ENCODE measurements around the gene C17orf67. TPM values are rescaled to one million over a fixed set of nuclear protein-coding genes. Genes with fewer than 3 reads are reported as not detected.

C17orf67 gene
- total and polyA plus RNA-seq, 10 donors = 2.0 to 10.4 (median 4.4) TPM

DNA sequence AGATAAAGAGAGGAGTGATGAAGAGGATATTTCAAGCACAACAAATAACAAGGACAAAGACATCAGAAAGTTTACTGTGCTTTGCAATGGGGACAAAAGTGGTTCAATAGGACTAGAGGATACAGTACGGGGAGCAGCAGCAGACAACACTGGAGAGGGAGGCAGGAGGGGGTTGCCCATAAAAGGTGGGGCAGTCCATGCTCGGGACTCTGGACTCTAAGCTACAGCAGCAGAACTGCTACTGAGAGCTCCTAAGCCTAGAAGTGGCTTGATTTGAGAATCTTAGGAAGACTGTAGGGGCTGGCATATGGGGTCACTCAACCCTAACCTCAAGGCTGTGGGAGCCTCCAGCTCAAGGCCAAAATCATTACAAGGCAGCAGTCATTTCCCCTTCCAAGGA is 62.2 kb downstream of the C17orf67 start:
- TF ChIP-seq POLR2A (IDR thresholded peaks at IDR 0.05) = no peak
- TF ChIP-seq, protein P1, sequence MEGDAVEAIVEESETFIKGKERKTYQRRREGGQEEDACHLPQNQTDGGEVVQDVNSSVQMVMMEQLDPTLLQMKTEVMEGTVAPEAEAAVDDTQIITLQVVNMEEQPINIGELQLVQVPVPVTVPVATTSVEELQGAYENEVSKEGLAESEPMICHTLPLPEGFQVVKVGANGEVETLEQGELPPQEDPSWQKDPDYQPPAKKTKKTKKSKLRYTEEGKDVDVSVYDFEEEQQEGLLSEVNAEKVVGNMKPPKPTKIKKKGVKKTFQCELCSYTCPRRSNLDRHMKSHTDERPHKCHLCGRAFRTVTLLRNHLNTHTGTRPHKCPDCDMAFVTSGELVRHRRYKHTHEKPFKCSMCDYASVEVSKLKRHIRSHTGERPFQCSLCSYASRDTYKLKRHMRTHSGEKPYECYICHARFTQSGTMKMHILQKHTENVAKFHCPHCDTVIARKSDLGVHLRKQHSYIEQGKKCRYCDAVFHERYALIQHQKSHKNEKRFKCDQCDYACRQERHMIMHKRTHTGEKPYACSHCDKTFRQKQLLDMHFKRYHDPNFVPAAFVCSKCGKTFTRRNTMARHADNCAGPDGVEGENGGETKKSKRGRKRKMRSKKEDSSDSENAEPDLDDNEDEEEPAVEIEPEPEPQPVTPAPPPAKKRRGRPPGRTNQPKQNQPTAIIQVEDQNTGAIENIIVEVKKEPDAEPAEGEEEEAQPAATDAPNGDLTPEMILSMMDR (IDR thresholded peaks at IDR 0.05 in 8 of 11, conservative IDR thresholded peaks at IDR 0.05 in 3 of 11) = no peak
- TF ChIP-seq POLR2AphosphoS5 (IDR thresholded peaks at IDR 0.05) = no peak
- intact Hi-C loops (cut with DNase I; ENCODE audit: low total_unique reads) = no loop called here
- DNase-seq = no peak
- Histone ChIP-seq H3K27ac (no peak overlapping the region), H3K4me3 (no peak overlapping the region), H3K9me3 (no peaks in the 10 kb centered on the region), H3K36me3 (no peaks in the 10 kb centered on the region), H3K4me1 (no peaks in the 10 kb centered on the region), H3K27me3 (replicated peaks in 1 of 7) (no peaks in the 10 kb centered on the region)
- 80 to 89% (median 83%) methylated on average over 2 of the region's 2 CpGs for WGBS, 5 donors

DNA sequence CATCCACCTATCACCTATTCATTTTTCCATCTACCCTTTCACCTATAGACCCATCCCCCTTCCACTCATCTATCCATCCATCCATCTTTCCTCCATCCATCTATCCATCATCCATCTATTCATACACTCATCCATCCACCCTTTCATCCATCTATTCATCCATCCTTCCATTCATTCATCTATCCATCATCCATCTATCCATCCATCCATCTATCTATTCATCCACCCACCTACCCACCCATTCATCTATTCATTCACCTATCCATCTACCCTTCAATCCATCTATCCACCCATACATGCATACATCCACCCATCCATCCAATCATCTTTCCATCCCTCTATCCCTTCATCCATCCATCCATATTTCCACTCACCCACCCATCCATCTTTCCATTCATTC is 63.3 kb downstream of the C17orf67 start:
- no peaks in the 10 kb centered on the region for H3K9me3 ChIP-seq
- H3K4me3 ChIP-seq = no peak overlapping the region
- H3K36me3 ChIP-seq = no peaks in the 10 kb centered on the region
- DNase-seq = no peak
- no peak overlapping the region for H3K27ac ChIP-seq
- no peak for TF ChIP-seq POLR2A (IDR thresholded peaks at IDR 0.05)
- TF ChIP-seq POLR2AphosphoS5 (IDR thresholded peaks at IDR 0.05) = no peak
- TF ChIP-seq, protein P1 (IDR thresholded peaks at IDR 0.05 in 8 of 11, conservative IDR thresholded peaks at IDR 0.05 in 3 of 11) = no peak
- no peaks in the 10 kb centered on the region for H3K4me1 ChIP-seq
- no peaks in the 10 kb centered on the region for H3K27me3 ChIP-seq (replicated peaks in 1 of 7)
- intact Hi-C loops (cut with DNase I; ENCODE audit: low total_unique reads) = no loop called here

DNA sequence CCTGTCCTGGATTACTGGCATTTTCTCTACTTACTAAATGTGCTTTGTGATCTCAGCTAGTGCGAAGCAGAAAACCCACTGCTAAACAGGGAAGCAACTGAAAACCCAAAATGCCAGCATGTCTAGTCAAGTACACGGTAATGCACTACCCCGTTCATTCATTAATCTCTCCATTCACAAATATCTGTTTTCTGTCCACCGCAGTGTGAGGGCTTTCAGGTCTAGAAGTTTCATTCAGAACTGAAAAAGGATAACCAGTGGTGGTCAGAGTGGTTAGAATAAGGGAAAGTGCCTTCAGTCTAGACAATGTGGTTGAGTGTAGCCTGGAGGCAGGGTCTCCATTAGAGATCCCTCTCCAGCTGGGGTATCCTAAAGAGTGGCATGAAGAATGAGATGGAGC is 68.3 kb downstream of the C17orf67 start:
- Histone ChIP-seq H3K27ac (no peak overlapping the region), H3K4me3 (no peak overlapping the region), H3K27me3 (replicated peaks in 1 of 7) (peaks cover 0 to 3% (median 0%) of the 10 kb centered on the region in 7 donors), H3K36me3 (no peaks in the 10 kb centered on the region), H3K4me1 (no peaks in the 10 kb centered on the region), H3K9me3 (no peaks in the 10 kb centered on the region)
- WGBS, 5 donors = 87 to 96% (median 94%) methylated on average over 4 of the region's 4 CpGs
- no peak for DNase-seq
- intact Hi-C loops (cut with DNase I; ENCODE audit: low total_unique reads) = no loop called here
- TF ChIP-seq, protein P1 (IDR thresholded peaks at IDR 0.05 in 8 of 11, conservative IDR thresholded peaks at IDR 0.05 in 3 of 11) = no peak
- TF ChIP-seq POLR2A (IDR thresholded peaks at IDR 0.05) (no peak), POLR2AphosphoS5 (IDR thresholded peaks at IDR 0.05) (no peak)

DNA sequence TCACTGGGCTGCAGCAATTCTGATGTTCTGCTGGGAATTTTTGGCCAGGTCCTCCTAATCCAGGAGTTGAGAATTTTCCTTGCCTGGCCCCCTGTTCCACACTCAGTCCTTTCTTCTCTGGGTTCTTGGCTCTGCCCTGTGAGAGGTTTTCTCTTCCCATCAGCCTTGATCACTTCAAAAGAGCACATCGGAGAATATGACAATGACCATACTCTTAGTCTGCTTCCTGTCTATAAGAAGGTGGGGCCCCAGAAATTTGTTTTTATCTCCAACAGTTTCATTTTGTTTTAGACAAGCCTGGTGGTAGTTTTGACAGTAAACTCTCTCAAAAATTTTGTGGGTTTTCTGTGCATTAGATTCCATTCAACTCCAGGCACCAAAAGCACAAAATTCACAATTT is 70.7 kb downstream of the C17orf67 start:
- WGBS, 5 donors = 8 to 24% (median 14%) methylated on average over 1 of the region's 1 CpG
- Histone ChIP-seq H3K4me1 (no peaks in the 10 kb centered on the region), H3K27me3 (replicated peaks in 1 of 7) (peaks cover 0 to 3% (median 0%) of the 10 kb centered on the region in 7 donors), H3K27ac (no peak overlapping the region), H3K9me3 (no peaks in the 10 kb centered on the region), H3K4me3 (no peak overlapping the region), H3K36me3 (no peaks in the 10 kb centered on the region)
- no peak for DNase-seq
- intact Hi-C loops (cut with DNase I; ENCODE audit: low total_unique reads) = no loop called here
- TF ChIP-seq, protein P1 (IDR thresholded peaks at IDR 0.05 in 8 of 11, conservative IDR thresholded peaks at IDR 0.05 in 3 of 11) = no peak
- no peak for TF ChIP-seq POLR2A (IDR thresholded peaks at IDR 0.05)
- TF ChIP-seq POLR2AphosphoS5 (IDR thresholded peaks at IDR 0.05) = no peak

All from spleen (tissue), 11 donors.